GM10266 (cell line): ENCODE measurements around the gene TERT.

Source experiments
- DNase-seq: peaks from one replicate; pipeline ENCODE4 v3.0.0; 2012; ENCODE audit errors: extremely low spot score
- TF ChIP-seq, protein P1 (sequence below): IDR thresholded peaks from 2 replicates; pipeline ENCODE4 v1.5.1; 2012; ENCODE audit warnings: mild to moderate bottlenecking, low read depth; ENCODE audit not compliant: control insufficient read depth, insufficient read depth; ENCODE audit errors: missing control alignments

Gene TERT

GRCh38 chr5:1251678-1252580 lies 42.9 kb downstream of the TERT start:
- DNase-seq: no peak
- TF ChIP-seq, protein P1, sequence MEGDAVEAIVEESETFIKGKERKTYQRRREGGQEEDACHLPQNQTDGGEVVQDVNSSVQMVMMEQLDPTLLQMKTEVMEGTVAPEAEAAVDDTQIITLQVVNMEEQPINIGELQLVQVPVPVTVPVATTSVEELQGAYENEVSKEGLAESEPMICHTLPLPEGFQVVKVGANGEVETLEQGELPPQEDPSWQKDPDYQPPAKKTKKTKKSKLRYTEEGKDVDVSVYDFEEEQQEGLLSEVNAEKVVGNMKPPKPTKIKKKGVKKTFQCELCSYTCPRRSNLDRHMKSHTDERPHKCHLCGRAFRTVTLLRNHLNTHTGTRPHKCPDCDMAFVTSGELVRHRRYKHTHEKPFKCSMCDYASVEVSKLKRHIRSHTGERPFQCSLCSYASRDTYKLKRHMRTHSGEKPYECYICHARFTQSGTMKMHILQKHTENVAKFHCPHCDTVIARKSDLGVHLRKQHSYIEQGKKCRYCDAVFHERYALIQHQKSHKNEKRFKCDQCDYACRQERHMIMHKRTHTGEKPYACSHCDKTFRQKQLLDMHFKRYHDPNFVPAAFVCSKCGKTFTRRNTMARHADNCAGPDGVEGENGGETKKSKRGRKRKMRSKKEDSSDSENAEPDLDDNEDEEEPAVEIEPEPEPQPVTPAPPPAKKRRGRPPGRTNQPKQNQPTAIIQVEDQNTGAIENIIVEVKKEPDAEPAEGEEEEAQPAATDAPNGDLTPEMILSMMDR: no peak

- no peak for DNase-seq
- TF ChIP-seq, protein P1: no peak
Observed at GRCh38 chr5:1249366-1250280, 45.2 kb downstream of the TERT start.

GRCh38 chr5:1247811-1248210 lies 47.1 kb downstream of the TERT start:
- DNase-seq: no peak
- TF ChIP-seq, protein P1: no peak

DNA sequence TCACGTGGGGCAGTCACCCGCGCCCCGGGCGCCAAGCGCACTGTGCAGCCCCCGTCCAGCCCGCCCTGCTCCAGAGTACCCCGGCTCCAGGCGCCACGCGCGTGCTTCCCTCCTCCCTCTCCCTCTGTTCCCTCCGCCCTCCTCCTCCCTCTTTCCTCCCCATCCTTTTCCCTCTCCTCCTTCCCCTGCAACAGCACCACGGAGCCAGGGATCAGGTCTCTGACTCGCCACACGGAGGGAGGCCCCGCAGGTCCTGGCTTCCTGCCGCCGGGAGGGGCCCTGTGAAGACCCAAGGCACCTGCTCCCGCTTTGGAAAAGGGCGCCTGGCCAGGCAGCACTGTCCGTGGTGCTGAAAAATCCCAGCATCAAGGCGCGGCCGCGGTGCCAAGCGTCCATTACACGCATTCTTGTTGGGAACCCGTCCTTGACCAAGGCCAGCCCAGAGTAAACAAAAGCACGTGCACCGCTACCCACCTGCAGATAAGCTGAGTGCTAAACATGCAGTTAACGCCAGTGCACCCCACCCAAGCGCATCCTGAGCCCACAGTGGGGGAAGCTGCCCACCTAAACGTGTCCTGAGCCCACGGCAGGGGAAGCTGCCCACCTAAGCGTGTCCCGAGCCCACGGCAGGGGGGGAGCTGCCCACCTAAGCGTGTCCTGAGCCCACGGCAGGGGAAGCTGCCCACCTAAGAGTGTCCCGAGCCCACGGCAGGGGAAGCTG lies 48.0 kb downstream of the TERT start:
- DNase-seq: peak; percentile 62
- TF ChIP-seq, protein P1: no peak

DNA sequence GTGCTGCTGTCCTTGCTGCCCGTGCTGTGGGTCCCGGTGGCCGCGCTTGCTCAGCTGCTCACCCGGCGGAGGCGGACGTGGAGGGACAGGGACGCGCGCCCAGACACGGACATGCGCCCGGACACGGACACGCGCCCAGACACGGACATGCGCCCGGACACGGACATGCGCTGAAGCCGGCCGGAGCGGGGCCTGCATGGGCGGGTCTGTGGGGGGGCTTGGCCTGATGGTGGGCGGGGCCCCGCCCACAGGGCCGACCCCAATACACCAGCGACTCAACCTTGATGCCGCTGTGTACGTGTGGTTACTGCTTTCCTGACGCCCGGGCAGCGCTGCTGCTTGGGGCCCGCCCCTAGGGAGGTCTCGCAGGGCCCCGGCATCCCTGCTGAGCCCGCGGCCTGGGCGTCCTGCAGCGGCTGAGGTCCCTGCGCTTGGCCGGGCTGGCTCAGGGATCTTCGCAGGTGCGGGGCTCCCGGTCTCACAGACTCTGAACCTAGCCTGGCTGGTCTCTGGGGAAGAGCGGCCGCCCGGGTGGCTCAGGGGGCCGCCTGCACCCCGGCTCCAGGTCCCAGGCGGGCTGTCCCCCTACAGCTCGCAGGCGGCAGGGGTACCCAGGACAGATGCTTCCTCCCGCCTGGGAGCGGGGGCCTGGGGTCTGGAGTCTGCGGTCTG lies 48.8 kb downstream of the TERT start:
- TF ChIP-seq, protein P1: no peak
- DNase-seq: no peak

- DNase-seq: no peak
- TF ChIP-seq, protein P1: no peak
Observed at GRCh38 chr5:1244976-1245375, 49.9 kb downstream of the TERT start.
